H1 (cell line): Measurements from ENCODE around the gene NPC1L1. TPM values are rescaled to one million over a fixed set of nuclear protein-coding genes. Genes with fewer than 3 reads are reported as not detected.

Experiments used
- CTCF ChIA-PET: fragments of 300-600 bp; sonication (Branson Sonifier 250); formaldehyde crosslinking; loops from one replicate; lab custom pipeline; 2021; ENCODE audit not compliant: partially characterized antibody; lab: Charles Lee
- POLR2A ChIA-PET: fragments of 300-600 bp; sonication (Branson Sonifier 250); formaldehyde crosslinking; loops from one replicate; lab custom pipeline; 2021; ENCODE audit warnings: inconsistent platforms; ENCODE audit not compliant: partially characterized antibody; lab: Charles Lee
- DNase-seq, 2 experiments: peaks; one replicate each; pipeline versions ENCODE4 v3.0.0 to v3.0.0-alpha.2; 2010 to 2022; ENCODE audit warnings: low spot score in 2 of 2, low read depth in 1 of 2, mixed read lengths in 1 of 2
- FAIRE-seq: peaks from 2 replicates; lab custom pipeline; 2011; peaks lifted over from hg19 to GRCh38; lab: Jason Lieb, UNC
- H2AFZ ChIP-seq: 2 replicates; pipeline ENCODE4 v1.8.1; 2012; ENCODE audit warnings: low read length, inconsistent platforms
- H2AK5ac ChIP-seq: 2 replicates; pipeline ENCODE4 v1.6.1; 2013; ENCODE audit warnings: low read depth, low read length
- H2BK120ac ChIP-seq: replicated peaks from 2 replicates; pipeline ENCODE3; 2013; ENCODE audit warnings: low read depth, low read length, inconsistent platforms
- H2BK12ac ChIP-seq: 2 replicates; pipeline ENCODE4 v1.6.1; 2013; ENCODE audit warnings: low read depth, low read length
- H2BK15ac ChIP-seq: 2 replicates; pipeline ENCODE4 v1.6.1; 2013; ENCODE audit warnings: low read length
- H2BK20ac ChIP-seq: 2 replicates; pipeline ENCODE4 v1.6.1; 2013; ENCODE audit warnings: low read length
- H2BK5ac ChIP-seq: 2 replicates; pipeline ENCODE4 v1.6.1; 2013; ENCODE audit warnings: low read depth, low read length
- H3K14ac ChIP-seq: 2 replicates; pipeline ENCODE4 v1.6.1; 2013; ENCODE audit warnings: inconsistent platforms; ENCODE audit not compliant: insufficient read length
- H3K18ac ChIP-seq: 2 replicates; pipeline ENCODE4 v1.6.1; 2013; ENCODE audit warnings: low read length; ENCODE audit errors: extremely low read depth
- H3K23ac ChIP-seq: 2 replicates; pipeline ENCODE4 v1.6.1; 2013; ENCODE audit warnings: inconsistent platforms; ENCODE audit not compliant: insufficient read length
- H3K23me2 ChIP-seq: 2 replicates; pipeline ENCODE4 v1.6.1; 2013; ENCODE audit warnings: low read depth, low read length
- H3K27ac ChIP-seq: 2 replicates; pipeline ENCODE4 v1.6.1; 2011; ENCODE audit warnings: low read depth, low read length, inconsistent platforms
- H3K27me3 ChIP-seq, 4 experiments: replicated peaks in 1 of 4; 1 replicate in 1 of 4; 2 replicates in 3 of 4; pipeline versions ENCODE4 v1.6.1 to v1.8.1; 2011 to 2013; ENCODE audit warnings: low read length in 3 of 4, mild to moderate bottlenecking in 3 of 4, inconsistent platforms in 2 of 4, mixed read lengths in 2 of 4, moderate library complexity in 1 of 4; ENCODE audit not compliant: control insufficient read depth in 3 of 4, insufficient read depth in 3 of 4; ENCODE audit errors: extremely low read depth in 1 of 4
- H3K36me3 ChIP-seq, 4 experiments: 2 replicates each; pipeline versions ENCODE4 v1.6.1 to v1.8.1; 2011 to 2013; ENCODE audit warnings: mild to moderate bottlenecking in 4 of 4, low read length in 3 of 4, moderate library complexity in 2 of 4, control low read depth in 1 of 4, inconsistent platforms in 1 of 4; ENCODE audit not compliant: insufficient read depth in 4 of 4, control insufficient read depth in 2 of 4
- H3K4ac ChIP-seq: replicated peaks from 2 replicates; pipeline ENCODE3; 2013; ENCODE audit warnings: low read length, low read depth, mixed read lengths, inconsistent platforms; ENCODE audit not compliant: insufficient read length
- H3K4me1 ChIP-seq, 4 experiments: replicated peaks in 1 of 4; 1 replicate in 1 of 4; 2 replicates in 3 of 4; pipeline versions ENCODE4 v1.6.1 to v1.8.1; 2011 to 2013; ENCODE audit warnings: low read length in 3 of 4, inconsistent platforms in 2 of 4, mixed read lengths in 1 of 4; ENCODE audit not compliant: insufficient read depth in 4 of 4, control insufficient read depth in 3 of 4
- H3K4me2 ChIP-seq, 2 experiments: 2 replicates each; pipeline versions ENCODE4 v1.6.1 to v1.8.1; 2011 to 2013; ENCODE audit warnings: low read depth in 2 of 2, low read length in 2 of 2, control low read depth in 1 of 2, inconsistent platforms in 1 of 2, mild to moderate bottlenecking in 1 of 2; ENCODE audit not compliant: insufficient read depth in 1 of 2
- H3K4me3 ChIP-seq, 4 experiments: fragments of 200-600, 300-600 bp in 1 of 4; sonication (generic), shearing (Covaris generic), sonication (Bioruptor Twin) in 1 of 4; 2 replicates each; pipeline versions ENCODE4 v1.5.1 to v1.8.1; 2011 to 2016; ENCODE audit warnings: low read length in 4 of 4, low read depth in 3 of 4, control low read depth in 2 of 4, inconsistent platforms in 2 of 4, mild to moderate bottlenecking in 2 of 4, mixed read lengths in 1 of 4, moderate library complexity in 1 of 4; ENCODE audit not compliant: insufficient read depth in 2 of 4; ENCODE audit errors: extremely low read depth in 1 of 4
- H3K56ac ChIP-seq: replicated peaks from 2 replicates; pipeline ENCODE3; 2013; ENCODE audit warnings: low read depth, mild to moderate bottlenecking, mixed read lengths, low read length, inconsistent platforms; ENCODE audit not compliant: insufficient read length
- H3K79me1 ChIP-seq: 2 replicates; pipeline ENCODE4 v1.6.1; 2013; ENCODE audit warnings: low read depth, low read length, control low read depth
- H3K79me2 ChIP-seq, 2 experiments: 2 replicates each; pipeline versions ENCODE4 v1.6.1 to v1.8.1; 2012 to 2013; ENCODE audit warnings: low read length in 2 of 2, mild to moderate bottlenecking in 2 of 2, inconsistent platforms in 1 of 2; ENCODE audit not compliant: insufficient read depth in 2 of 2, control insufficient read depth in 1 of 2
- H3K9ac ChIP-seq, 4 experiments: replicated peaks in 1 of 4; 1 replicate in 1 of 4; 2 replicates in 3 of 4; pipeline versions ENCODE4 v1.6.1 to v1.8.1; 2011 to 2013; ENCODE audit warnings: low read depth in 3 of 4, low read length in 3 of 4, control low read depth in 2 of 4, mild to moderate bottlenecking in 2 of 4, moderate library complexity in 2 of 4, inconsistent platforms in 1 of 4; ENCODE audit errors: extremely low read depth in 1 of 4
- H3K9me3 ChIP-seq, 2 experiments: 2 replicates each; pipeline versions ENCODE4 v1.6.1 to v1.8.1; 2012 to 2013; ENCODE audit warnings: mild to moderate bottlenecking in 2 of 2, moderate library complexity in 2 of 2, control low read depth in 1 of 2, inconsistent platforms in 1 of 2, low read depth in 1 of 2, low read length in 1 of 2, mixed read lengths in 1 of 2; ENCODE audit not compliant: insufficient read depth in 2 of 2
- H4K20me1 ChIP-seq, 2 experiments: replicated peaks in 1 of 2; 2 replicates each; pipeline versions ENCODE3 to v1.8.1; 2011 to 2013; ENCODE audit warnings: inconsistent platforms in 2 of 2, low read length in 2 of 2, mild to moderate bottlenecking in 1 of 2; ENCODE audit not compliant: insufficient read depth in 2 of 2, control insufficient read depth in 1 of 2
- H4K5ac ChIP-seq: 2 replicates; pipeline ENCODE4 v1.6.1; 2013; ENCODE audit warnings: low read length, low read depth, mixed read lengths, inconsistent platforms; ENCODE audit not compliant: insufficient read length
- H4K8ac ChIP-seq: 2 replicates; pipeline ENCODE4 v1.8.0; 2013; ENCODE audit warnings: mild to moderate bottlenecking, moderate library complexity, low read length, inconsistent platforms; ENCODE audit not compliant: insufficient read depth; ENCODE audit errors: extremely low read depth
- H4K91ac ChIP-seq: replicated peaks from 2 replicates; pipeline ENCODE3; 2013; ENCODE audit warnings: low read length, mixed read lengths, inconsistent platforms; ENCODE audit not compliant: insufficient read length
- ASH2L ChIP-seq: fragments of 200-600, 300-600 bp; sonication (generic); IDR thresholded peaks from one replicate; pipeline ENCODE4 v1.7.1; 2017; ENCODE audit warnings: low read length
- BRCA1 ChIP-seq: IDR thresholded peaks from 2 replicates; pipeline ENCODE4 v1.6.1; 2012; ENCODE audit warnings: low read depth, low read length, improper control_type of control experiment
- CTCF ChIP-seq, 3 experiments: IDR thresholded peaks; 1 replicate in 2 of 3; 2 replicates in 1 of 3; pipeline versions ENCODE4 v1.5.1 to v1.6.1; 2011; ENCODE audit warnings: low read length in 3 of 3, mild to moderate bottlenecking in 3 of 3, inconsistent platforms in 2 of 3, low read depth in 1 of 3, moderate library complexity in 1 of 3; ENCODE audit not compliant: insufficient read depth in 1 of 3; ENCODE audit errors: control extremely low read depth in 1 of 3
- EGR1 ChIP-seq: IDR thresholded peaks from 2 replicates; pipeline ENCODE4 v1.6.1; 2011; ENCODE audit warnings: low read depth, low read length, borderline replicate concordance
- FOSL1 ChIP-seq: IDR thresholded peaks from 2 replicates; pipeline ENCODE4 v1.6.1; 2011; ENCODE audit warnings: mild to moderate bottlenecking, low read depth, low read length, moderate library complexity; ENCODE audit not compliant: insufficient read depth
- JUND ChIP-seq: IDR thresholded peaks from 2 replicates; pipeline ENCODE4 v1.6.1; 2011; ENCODE audit warnings: mild to moderate bottlenecking, improper control_type of control experiment, low read length
- SP2 ChIP-seq: IDR thresholded peaks from 2 replicates; pipeline ENCODE4 v1.6.1; 2012; ENCODE audit warnings: mild to moderate bottlenecking, low read length, inconsistent platforms
- TEAD4 ChIP-seq: IDR thresholded peaks from 2 replicates; pipeline ENCODE4 v1.6.1; 2012; ENCODE audit warnings: low read depth, low read length, inconsistent platforms, mixed read lengths
- WGBS, 2 experiments: shearing (Covaris generic) in 1 of 2; methylation state at CpG; one replicate each; pipeline versions ENCODE4 v1.1.6 to v1.1.7; 2013 to 2015; ENCODE audit warnings: low lambda C conversion rate in 2 of 2, mixed read lengths in 2 of 2, inconsistent platforms in 1 of 2, low coverage in 1 of 2, missing lambda C conversion rate in 1 of 2; ENCODE audit not compliant: insufficient replicate concordance in 2 of 2, insufficient coverage in 1 of 2, insufficient read length in 1 of 2; ENCODE audit errors: extremely low coverage in 1 of 2, missing lambda C conversion rate in 1 of 2; 5-methylcytosine and 5-hydroxymethylcytosine counted together
- polyA plus RNA-seq, 7 experiments: library from polyadenylated mRNA; depleted of rRNA in 3 of 7; stranded (reverse) in 5 of 7; unstranded in 2 of 7; fragments of >200 nt in 5 of 7; fragments of 200-250 nt in 2 of 7; gene quantifications; 1 replicate in 5 of 7; 2 replicates in 1 of 7; 4 replicates in 1 of 7; pipeline versions ENCODE4 v1.2.1 to v1.2.3, GENCODE V29; 2011 to 2013; ENCODE audit warnings: missing spikeins in 2 of 7, mixed read lengths in 2 of 7
- total RNA-seq: library from RNA; stranded (reverse); fragmentation: NEBNext Ultra II Directional; extraction: Animal tissue kit (Norgen Biotek cat#: 25700); gene quantifications from 2 replicates; pipeline ENCODE4 v1.2.1, GENCODE V29; 2021
- TF ChIP-seq, protein P1 (sequence below): IDR thresholded peaks from 2 replicates; pipeline ENCODE4 v1.6.1; 2012; ENCODE audit warnings: inconsistent platforms

Gene NPC1L1
- total and polyA plus RNA-seq, 2 of the 8 experiments (the other 6 are each of a cell fraction or from before 2014, with no cell fraction given), result 0.06 to 0.21 TPM

DNA sequence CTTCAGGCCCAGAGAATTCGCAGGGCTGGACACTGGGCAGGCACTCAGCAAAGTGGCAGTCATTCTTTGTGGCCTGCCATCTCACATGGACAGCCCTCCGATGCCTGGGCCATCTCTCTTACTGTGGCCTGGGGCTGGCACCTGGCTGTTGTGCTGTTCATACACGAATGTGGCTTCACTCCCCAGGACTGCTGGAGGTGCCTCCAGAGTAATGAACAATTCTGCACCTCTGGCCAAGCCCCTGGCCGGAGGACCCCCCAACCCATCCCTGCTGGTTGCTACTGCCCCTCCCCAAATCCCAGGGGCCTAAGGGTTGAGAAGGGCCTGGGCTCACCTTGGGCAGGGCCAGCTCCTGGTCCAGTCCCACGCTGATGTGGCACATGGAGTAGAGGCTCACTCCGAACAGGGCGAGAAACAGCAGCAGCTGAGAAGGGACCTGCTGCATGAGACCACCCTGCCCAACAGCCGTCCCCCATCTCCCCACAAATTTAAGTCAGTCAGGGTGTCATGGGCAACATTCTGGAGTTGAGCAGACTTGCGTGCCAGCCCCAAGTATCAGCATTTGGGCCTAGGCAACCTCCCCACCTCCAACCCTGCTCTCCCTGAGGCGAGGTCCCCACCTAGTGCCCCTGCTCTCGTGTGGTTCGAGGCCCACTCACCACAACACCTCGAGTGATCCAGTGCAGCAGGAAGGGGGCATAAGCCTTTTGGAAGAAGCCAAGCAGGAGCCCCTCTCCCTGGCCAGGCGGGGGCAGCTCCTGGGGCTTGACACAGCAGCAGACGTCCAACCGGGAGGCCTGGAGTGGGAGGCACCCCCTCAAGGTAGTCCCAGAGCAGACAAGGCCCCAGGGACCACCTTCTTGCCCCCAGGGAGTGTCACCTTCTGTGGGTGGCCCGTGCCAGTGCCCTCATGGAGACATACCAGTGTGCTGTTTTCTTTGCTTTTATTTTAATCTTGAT lies 9.4 kb downstream of the NPC1L1 start:
- Histone ChIP-seq H2BK5ac (no peak overlapping the region; the same call in 1 of the 2 replicates), H2AFZ (no peak overlapping the region), H3K14ac (no peak overlapping the region), H3K9ac (no peak overlapping the region), H4K20me1 (no peaks in the 10 kb centered on the region), H3K23ac (no peak overlapping the region), H4K8ac (peak overlapping the region; percentile 79; the same call in 1 of the 2 replicates), H3K27ac (no peak overlapping the region), H3K18ac (no peak overlapping the region), H3K23me2 (no peaks in the 10 kb centered on the region), H2AK5ac (no peak overlapping the region), H2BK12ac (no peak overlapping the region), H4K5ac (no peak overlapping the region), H3K4me2 (no peak overlapping the region), H3K79me1 (no peaks in the 10 kb centered on the region), H3K4me3 (no peak overlapping the region), H2BK120ac (no peak overlapping the region), H4K91ac (no peak overlapping the region), H3K79me2 (no peaks in the 10 kb centered on the region), H3K27me3 (no peaks in the 10 kb centered on the region), H2BK15ac (no peak overlapping the region), H3K4ac (no peak overlapping the region), H3K4me1 (no peaks in the 10 kb centered on the region), H2BK20ac (no peak overlapping the region), H3K9me3 (no peaks in the 10 kb centered on the region), H3K56ac (no peak overlapping the region), H3K36me3 (no peaks in the 10 kb centered on the region)
- ChIA-PET POLR2A (no interaction called here), CTCF (interaction anchor here (0.9 to 1.4 kb wide), 2 partner anchors 34 to 54 kb away, joined by 3 read pairs; no protein-coding TSS in a partner anchor)
- no peak for FAIRE-seq
- WGBS, 2 experiments, result 89% methylated on average over 17 of the region's 17 CpGs; no CpG with 5 or more reads in 1 of the 2 experiments
- no peak for DNase-seq
- TF ChIP-seq SP2, result no peak
- TF ChIP-seq CTCF (IDR thresholded peaks at IDR 0.05; ENCODE audit: control extremely low read depth in 1 of 3, insufficient read depth in 1 of 3, low read depth in 1 of 3, low read length in 3 of 3), result no peak
- no peak for TF ChIP-seq TEAD4
- TF ChIP-seq, protein P1, sequence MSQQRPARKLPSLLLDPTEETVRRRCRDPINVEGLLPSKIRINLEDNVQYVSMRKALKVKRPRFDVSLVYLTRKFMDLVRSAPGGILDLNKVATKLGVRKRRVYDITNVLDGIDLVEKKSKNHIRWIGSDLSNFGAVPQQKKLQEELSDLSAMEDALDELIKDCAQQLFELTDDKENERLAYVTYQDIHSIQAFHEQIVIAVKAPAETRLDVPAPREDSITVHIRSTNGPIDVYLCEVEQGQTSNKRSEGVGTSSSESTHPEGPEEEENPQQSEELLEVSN, result no peak
- TF ChIP-seq EGR1, result no peak
- no peak for TF ChIP-seq JUND
- TF ChIP-seq FOSL1, result no peak
- TF ChIP-seq BRCA1, result no peak
- no peak for TF ChIP-seq ASH2L
